ENCODE results near the gene FNDC7.
"Not testable (repeated sequence)": the region's sequence is repeated elsewhere in the genome, so short reads cannot be mapped to it uniquely, and the experiment has no call there.

FNDC7 gene

DNA sequence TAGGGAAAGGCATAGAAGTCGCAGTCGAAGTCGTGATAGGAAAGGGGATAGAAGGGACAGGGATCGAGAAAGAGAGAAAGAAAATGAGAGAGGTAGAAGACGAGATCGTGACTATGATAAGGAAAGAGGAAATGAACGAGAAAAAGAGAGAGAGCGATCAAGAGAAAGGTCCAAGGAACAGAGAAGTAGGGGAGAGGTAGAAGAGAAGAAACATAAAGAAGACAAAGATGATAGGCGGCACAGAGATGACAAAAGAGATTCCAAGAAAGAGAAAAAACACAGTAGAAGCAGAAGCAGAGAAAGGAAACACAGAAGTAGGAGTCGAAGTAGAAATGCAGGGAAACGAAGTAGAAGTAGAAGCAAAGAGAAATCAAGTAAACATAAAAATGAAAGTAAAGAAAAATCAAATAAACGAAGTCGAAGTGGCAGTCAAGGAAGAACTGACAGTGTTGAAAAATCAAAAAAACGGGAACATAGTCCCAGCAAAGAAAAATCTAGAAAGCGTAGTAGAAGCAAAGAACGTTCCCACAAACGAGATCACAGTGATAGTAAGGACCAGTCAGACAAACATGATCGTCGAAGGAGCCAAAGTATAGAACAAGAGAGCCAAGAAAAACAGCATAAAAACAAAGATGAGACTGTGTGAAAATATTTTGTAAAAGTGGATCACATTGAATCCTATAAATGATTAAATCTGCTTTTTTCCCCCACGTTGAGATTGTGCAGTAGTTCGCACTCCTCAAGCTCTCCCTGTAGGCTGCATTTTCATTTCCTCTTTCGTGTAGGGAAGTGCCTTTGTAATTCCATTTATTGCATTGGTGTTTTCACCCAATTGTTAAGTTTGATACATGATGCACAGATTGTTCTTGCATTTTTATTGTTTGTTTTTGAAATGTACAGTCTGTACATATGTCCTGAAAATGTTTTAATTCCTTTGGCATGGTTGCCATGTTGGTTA lies 13.1 kb upstream of the FNDC7 start:
- no peak for DNase-seq

DNA sequence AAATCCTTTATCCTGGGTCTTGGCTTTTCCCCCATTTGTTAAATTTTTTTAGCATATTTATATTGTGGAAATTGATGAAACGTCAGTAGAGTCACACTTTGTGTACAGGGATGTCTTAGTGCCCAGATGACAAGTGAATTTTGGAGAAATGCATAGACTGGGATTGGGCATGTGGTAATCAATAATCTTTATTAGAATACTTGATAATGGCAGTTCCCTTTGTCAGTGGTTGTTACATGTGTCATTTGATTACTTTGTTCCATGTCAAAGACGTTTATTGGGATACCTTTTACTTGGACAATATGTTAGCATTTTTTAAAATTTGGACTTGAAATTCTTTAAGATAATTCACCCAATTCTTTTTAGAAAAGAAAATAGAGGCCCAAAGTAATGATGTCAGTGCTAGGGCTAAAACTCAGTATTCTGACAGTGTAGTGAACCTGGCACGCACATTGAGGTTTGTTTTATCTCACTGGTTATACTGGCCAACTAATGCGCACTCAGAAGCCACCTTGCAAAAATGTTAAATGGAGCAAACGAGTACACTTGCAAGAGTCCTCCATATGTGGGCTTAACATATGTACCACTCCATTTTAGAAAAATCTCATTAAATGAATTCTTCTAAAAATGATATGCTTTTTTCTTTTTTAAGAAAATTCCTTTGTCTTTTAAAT lies 11.4 kb upstream of the FNDC7 start:
- DNase-seq, result no peak

DNA sequence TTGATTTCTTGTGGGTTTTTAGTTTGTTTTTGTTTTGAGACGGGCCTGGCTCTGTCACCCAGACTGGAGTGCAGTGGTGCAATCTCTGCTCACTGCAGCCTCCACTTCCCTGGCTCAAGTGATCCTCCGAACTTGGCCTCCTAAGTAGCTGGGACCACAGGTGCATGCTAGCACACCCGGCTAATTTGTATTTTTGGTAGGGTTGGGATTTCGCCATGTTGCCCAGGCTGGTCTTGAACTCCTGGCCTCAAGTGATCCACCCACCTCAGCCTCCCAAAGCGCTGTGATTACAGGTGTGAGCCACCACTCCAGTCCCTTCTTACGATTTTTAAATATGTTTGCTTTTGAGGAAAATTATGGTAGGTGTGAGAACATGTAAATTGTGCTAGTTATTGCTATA lies 10.6 kb upstream of the FNDC7 start:
- DNase-seq, result not testable (repeated sequence)

DNA sequence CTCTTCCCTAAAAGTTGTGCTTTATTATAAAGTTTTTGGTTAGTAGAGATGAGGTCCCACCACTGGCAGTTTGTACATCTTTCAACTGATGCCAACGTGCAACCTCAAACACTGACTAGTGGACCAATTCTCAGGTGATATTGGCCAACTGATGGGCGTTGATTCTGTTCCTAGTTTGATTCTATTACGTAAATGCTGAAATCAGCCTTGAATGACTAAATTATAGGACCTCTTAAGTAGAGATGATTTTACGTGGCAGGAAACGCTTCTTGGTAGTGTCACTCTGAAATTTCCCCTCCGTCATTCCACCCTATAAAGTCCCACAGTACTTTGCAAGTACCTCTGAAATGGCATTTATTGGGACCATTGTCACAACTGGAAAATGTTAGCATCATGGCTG lies 8.8 kb upstream of the FNDC7 start:
- DNase-seq, result no peak

DNA sequence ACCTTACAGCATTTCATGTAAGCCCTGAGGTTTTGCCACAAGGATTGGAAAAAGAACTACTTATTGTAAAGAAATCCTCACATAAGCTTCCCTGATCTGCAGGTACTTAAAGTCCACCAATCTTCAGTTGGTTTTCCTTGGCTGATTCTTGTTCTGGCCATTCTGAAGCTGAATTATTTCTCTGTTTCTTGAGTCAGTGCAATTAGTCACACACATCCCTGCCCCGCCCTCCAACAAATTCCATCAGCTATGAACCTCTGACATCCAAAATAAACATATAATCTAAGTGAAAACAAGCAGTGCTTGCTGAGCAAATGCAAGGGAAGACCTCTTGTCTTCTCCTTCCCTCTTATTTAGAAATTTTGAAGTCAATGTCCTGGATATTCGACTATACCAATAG lies 8.2 kb upstream of the FNDC7 start:
- DNase-seq, result no peak

DNA sequence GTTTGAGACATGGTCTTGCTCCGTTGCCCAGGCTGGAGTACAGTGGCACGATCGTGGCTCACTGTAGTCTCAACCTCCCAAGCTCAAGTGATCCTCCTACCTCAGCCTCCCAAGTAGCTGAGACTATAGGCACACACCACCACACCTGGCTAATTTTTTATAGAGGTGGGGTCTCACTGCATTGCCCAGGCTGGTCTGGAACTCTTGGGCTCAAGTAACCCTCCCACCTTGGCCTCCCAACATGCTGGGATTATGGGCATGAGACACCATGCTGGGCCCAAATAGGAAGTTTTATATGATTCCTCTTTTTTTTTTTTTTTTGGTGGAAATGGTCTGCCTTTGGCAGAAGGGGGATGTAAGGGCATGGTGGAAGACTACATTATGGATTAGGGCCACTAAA lies 6.1 kb upstream of the FNDC7 start:
- no peak for DNase-seq

DNA sequence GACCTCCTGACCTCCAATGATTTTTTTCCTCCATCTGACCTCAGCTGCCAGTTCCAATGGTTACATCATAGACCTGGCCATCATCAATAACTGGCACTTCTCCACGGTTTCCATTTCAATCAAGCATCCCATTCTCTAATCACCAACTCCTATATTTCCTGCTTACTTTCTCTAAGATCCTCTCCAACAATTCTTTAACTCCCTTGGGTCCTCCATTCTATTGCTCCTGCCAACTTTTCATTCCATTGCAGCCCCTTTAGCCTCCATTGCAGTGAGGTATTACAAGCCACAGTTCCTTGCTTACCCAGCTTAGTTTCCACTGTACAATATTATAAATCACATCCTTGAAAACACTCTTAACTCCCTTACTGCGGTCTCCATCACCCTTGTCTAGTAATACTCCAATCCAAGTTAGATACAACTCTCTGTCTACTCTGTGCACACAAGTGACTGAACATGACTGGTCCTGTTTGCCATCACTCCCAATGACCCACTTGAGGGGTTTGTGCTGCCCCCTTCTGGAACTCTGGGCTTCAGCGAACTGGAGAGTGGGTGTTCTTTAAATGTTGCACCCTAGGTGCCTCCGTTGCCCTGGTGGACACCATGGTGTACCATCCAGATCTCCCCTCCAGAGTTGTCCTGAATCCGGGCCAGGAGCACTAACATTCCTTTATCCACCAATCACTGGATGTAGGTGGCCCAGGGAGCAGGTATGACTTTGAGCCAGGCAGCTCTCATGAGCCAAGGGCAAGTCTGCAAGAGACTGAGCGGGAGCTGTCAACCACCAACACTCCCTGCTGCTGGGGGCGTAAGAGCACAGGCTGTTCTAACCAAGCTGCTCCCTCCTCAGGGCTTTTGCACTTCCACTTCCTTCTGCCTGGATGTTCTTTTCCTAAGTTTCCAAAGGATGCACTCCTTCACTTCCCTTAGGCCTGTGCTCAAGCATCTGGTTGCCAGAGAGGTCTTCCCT lies 3.7 kb upstream of the FNDC7 start:
- peak; percentile 64 for DNase-seq

DNA sequence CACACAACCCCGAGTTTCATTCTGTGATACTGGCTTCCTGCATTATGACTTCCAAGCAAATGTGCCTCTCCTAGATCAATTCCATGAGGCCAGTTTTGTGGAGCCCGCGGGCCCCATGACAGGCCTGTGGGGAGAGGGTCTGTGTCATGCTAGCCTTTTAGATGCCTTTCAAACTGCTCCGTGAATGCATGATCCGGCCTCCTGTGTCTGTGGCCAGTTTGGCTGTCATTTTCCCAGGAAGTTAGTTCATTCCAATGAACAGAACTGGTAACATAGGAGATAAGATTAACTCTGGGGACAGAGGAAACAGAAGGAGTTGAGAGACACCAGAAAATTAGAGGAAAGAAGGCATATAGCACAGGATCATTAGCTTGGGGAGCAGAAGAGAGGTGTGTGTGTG lies 3.2 kb downstream of the FNDC7 start:
- no peak for DNase-seq

DNA sequence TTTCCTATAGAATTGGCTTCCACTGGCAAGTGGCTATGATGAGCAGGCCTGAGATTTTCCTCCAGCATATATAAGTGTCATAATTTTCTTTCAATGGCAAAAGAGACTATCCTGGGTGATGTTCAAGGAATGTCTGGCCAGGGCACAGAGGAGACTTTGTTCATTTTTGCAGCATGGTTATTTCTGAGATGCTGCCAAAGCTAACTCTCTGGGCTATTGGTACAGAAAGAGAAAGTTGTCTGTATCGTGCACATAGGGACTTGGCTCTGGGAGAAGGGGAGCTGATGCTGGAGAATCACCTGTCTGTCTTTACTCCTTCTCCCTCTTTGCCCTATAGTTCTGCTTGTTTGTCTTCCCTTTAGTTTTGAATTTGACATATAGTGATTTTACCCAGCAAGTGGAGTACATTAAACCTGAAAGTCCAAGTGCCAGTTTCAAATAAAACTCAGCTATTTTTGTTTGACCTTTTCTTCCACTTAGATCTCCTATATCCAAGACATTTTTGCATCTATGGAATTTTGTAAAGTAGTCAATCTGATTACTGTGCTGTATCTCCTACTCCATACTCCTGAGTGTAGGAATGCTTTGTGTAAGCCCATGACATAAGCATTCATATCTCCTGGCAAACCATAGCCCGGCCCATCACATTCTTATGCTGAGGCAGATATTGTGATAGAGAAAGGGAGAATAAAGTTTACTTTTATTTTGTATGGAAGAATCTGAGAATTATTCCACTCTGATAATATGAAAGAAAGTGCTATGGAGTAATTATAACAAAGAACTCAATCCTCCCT lies 3.9 kb downstream of the FNDC7 start:
- DNase-seq, result no peak

DNA sequence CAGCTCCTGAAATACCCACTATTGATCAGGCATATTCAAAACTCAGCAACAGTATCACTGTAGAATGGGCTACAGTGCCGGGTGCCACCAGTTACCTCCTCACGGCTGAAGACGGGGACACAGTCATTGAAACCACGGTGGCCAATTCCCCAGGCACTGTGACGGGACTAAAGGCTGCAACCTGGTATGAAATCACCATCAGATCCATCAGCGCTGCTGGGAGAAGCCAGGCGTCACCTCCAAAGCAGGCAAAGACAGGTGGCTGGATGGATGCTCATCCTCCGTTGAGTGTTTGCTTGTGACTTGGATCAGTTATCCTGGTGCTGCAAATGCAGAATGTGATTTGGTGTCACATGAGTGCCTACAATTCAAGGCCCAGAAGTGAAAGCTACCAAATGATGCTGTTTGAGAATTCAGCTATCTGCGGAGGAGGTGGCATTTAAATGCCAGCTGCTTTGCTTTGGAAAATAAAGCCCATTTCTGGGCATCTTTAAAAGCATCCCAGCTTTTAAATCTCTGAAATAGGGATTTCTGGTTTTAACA lies 5.1 kb downstream of the FNDC7 start:
- no peak for DNase-seq

DNA sequence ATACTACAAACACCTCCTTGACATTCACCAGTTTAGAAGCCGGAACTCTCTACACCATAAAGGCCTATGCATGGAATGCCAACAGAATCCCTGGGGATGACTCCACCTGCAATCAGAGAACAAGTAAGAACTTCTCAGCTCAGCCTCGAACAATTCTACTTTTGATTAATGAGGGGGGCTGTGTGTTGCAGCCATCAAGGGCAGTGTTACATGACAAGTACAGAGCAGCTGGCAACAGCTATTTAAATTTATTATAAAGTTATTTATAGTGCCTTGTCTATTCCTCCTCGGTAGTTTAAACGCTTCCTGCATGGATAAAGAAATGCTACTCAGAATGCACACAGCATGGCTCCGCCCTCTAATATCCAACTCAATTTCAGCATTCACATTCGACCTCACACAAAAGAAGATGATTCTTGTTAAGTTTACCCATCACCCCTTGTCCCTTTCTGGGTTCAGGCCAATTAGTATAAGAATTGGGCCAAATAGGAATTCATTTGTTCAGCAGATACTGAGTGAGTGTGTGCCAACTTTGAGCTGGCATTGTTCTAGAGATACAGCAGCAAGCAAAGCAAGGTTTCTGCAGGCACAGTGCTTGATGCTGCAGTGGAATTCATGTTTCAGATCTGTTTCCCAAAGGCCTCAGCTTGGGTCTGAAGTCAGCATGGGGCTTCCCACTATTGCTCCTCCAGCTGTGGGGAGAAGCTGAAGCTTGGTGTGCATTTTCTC lies 6.4 kb downstream of the FNDC7 start:
- no peak for DNase-seq

DNA sequence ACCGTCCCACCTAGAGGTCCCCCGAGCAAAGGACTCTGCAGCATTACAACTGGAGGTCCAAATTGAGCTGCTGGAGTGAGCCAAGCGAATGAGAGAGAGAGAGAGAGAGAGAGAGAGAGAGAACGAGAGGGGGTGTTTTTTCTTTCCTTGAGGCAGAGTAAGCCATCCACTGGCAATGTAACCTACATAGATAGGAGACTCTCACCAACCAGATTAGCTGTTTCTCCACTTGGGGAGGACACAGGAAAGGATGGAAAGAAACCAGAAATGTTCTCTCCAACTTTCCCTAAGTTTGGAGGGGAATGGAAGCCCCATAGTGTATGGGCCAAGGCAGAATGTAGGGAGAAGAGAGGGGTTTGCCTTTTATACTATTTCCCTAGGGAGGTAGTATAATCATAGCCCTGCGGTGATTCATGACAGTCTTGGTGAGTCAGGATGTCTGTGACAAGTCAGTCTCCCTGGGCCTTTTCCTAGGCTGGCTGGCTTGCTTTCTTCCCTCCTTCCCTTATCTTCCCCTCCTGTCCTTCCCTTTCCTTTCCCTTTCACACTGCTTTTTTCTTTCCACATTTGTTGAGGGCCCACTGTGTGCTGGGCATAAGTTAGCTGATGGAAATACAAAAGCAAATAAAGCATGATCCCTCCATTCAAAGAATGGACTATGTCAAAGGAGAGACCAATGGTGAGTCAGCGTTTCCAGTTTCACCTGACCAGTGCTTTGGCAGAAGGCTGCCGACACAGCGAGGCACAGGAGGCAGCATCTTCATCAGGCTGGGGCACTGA lies 7.1 kb downstream of the FNDC7 start:
- DNase-seq, result no peak

DNA sequence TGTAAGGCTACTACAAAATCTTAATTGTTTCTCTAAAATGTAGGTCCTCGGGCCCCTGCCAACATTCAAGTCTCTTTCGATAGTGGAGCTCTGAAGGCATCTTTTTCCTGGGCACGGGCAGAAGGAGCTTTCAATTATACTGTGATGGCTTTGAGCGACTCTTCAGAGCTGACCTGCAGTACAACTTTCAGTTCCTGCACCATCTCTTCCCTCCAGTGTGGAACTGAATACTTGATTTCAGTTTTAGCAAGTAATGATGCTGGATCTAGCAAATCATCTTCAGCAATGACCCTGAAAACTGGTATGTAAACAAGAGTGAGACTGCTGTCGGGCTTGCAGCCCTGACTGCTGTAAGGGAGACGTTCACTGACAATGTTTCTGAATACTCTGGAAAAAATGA lies 9.6 kb downstream of the FNDC7 start:
- DNase-seq, result no peak

DNA sequence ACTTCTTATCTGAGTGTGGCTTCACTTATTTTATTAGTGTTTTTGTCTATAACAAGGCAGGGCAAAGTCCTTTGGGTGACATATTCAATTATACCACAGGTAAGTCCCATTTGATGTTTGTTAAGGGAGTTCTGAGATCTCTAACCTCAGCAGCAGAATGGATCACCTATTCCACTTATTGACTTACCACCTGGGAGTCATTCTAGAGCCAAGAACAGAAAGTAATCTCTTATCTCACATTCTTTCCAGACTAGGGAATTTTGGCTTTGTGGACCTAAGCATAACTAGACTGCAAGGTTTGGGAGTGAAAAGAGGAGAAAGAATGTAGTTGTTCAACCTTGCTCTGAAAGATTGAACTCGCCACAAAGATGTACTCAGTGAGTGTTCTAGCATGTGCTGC lies 13.2 kb downstream of the FNDC7 start:
- no peak for DNase-seq

DNA sequence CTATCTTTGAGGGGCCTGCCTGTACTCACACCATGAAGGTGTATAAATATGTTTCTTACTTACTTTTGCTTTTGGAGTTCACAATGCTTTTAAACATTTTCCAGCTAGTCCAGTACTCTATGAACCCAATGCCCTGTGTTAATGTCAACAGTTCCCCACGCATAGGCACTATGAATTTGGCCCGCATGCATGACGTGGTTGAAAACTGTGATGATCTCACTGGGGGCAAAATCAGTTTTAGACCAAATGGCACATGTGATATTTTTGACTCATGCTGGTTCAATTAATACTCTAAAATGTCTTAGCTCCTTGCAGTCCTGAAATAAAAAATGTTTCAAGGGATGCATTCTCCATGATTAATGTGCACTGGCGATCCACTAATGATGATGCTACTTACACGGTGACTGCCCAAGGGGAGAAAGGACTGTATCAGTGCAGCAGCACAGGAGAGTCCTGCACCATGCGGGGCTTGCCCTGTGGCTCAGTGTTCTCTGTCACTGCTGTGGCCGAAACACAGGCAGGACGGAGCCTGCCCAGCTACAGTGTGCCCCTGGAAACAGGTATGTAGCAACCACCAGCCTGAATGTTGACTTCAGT lies 15.7 kb downstream of the FNDC7 start:
- no peak for DNase-seq

DNA sequence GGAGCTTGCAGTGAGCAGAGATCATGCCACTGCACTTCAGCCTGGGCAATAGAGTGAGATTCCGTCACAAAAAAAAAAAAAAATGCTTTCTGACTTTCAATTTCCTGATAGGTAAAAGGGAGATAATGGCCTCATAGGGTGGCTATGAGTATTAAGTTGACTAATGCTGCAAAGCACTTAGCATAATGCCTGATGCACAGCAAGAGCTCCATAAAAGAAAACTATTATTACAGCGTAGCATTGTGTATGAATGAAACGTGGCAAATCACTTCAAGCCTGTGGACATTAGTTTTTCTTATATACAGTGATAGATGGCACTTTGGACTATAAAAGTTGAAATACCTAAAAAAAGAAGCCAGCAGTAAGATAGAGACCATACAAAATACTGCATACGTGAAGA lies 16.8 kb downstream of the FNDC7 start:
- DNase-seq, result no peak

DNA sequence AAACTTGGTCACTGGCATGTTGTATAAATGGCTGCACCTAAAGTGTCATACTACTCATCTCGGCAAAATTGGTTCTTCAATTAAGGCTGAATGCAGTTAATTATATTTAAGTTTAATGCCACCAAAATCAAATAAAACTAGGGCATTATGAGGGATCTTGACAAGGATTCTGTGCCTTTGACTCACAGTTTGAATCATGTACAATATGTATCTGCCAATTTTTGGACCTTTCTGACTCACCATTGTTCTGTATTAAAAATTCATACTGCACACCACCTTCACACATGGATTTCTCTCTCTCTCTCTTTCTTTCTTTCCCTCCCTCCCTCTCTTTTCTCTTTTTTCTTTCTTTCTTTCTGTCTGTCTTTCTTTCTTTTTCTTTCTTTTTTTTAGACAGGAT lies 19.7 kb downstream of the FNDC7 start:
- no peak for DNase-seq

DNA sequence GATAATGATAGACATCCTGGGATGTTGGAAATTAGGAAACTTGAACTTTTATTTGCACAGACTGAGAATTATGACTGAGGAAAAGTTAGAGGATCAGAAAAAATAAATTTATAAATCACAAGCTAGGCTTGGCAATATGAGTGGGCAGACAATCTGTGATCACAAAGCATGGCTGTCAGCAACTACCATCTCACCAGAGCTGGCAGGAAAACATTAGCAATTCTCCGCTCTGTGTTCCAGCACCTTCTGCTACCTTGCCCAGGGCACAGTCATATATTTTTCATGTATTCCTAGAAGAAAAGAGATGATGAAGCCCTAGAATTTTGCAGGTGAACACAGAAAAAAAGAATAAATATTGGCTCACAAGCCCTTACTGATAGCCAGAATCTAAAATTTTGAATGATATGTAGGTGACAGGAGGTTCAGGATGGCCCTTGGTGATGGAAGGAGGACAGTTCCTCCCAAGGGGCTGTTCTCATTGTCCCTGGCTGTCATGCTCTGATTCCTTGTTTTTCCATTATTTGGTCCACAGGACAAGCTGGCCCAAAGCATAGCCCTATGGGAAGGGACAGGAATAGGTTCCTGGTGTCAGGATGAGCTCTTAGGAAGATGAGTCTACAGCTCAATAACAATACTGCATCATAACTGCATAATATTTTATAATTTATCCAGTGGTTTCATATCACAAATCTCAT lies 21.6 kb downstream of the FNDC7 start:
- DNase-seq, result no peak

DNA sequence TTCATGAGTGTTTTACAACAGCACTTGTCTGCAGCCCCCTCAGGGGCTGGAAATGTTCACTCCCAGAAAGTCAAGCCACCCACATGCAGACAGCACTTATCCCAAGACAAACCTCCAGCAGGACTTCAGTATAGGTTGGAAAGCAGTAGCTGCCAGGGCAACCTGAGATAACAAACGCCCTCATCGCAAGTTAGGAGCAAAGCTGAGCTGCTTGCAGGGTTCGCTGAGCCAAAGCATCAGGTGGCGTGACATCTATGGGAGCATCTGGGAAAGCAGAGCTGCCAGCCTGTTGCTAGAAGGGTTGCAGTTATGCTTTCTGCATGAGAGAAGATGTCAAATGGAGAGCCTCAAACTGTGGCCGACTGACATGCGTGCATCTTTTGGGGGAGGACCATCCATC lies 29.5 kb downstream of the FNDC7 start:
- no peak for DNase-seq

All from activated CD4-positive, alpha-beta T cell treated with anti-CD3 and anti-CD28 coated beads, Interleukin-2, amount 50 U/mL, for 1 hour (primary cell).